Measurements from ENCODE around the gene ARHGAP18. TPM values are rescaled to one million over a fixed set of nuclear protein-coding genes. Genes with fewer than 3 reads are reported as not detected.

ARHGAP18 gene
- total and polyA plus RNA-seq, 2 of the 13 experiments (the other 11 are each of a cell fraction or from before 2014, with no cell fraction given) = 58.2 to 115 TPM

DNA sequence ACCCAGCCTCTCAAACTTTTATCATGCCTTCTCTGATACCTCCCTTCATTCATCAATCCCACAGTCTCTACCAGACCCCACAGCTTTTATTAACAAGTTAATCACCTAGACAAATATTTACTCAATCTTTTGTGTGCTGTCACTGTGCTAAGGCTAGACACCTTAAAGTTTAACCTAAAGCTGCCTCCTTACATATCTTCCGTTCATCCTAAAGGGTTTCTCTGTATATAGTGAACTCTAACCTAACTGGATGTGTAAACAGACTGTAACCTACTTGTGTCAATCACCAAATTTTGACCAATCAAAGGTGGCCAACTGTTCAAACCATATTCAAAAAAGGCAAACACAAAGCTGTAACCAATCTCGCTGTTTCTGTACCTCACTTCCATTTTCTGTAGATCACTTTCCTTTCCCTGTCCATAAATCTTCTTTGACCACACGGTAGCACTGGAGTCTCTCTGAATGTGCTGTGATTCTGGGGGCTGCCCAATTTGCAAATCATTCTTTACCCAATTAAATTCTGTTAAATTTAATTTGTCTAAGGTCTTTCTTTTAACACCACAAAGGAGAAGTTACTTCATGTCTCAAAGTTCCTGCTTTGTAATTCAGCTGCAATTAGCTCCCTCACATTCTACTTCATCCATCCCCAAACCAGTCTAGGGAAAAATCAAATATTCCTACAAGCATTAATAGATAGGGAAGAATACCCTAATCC, 72.5 kb downstream of the ARHGAP18 start (continued):
- TF ChIP-seq, protein P1, sequence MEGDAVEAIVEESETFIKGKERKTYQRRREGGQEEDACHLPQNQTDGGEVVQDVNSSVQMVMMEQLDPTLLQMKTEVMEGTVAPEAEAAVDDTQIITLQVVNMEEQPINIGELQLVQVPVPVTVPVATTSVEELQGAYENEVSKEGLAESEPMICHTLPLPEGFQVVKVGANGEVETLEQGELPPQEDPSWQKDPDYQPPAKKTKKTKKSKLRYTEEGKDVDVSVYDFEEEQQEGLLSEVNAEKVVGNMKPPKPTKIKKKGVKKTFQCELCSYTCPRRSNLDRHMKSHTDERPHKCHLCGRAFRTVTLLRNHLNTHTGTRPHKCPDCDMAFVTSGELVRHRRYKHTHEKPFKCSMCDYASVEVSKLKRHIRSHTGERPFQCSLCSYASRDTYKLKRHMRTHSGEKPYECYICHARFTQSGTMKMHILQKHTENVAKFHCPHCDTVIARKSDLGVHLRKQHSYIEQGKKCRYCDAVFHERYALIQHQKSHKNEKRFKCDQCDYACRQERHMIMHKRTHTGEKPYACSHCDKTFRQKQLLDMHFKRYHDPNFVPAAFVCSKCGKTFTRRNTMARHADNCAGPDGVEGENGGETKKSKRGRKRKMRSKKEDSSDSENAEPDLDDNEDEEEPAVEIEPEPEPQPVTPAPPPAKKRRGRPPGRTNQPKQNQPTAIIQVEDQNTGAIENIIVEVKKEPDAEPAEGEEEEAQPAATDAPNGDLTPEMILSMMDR (CRISPR knock-in tag; IDR thresholded peaks at IDR 0.05) = no peak
- TF ChIP-seq MBNL3 (CRISPR knock-in tag; conservative IDR thresholded peaks at IDR 0.05) = no peak
- TF ChIP-seq GATA4 (IDR thresholded peaks at IDR 0.05; ENCODE audit: borderline replicate concordance, low read depth) = no peak
- TF ChIP-seq SOX5 (CRISPR knock-in tag; IDR thresholded peaks at IDR 0.05; ENCODE audit: borderline replicate concordance) = 0 out of 2 replicates have a peak, but pooled peaks have one; percentile 29
- TF ChIP-seq TBL1XR1 (IDR thresholded peaks at IDR 0.05; ENCODE audit: borderline replicate concordance, low read length, partially characterized antibody) = no peak
- no peak for TF ChIP-seq ZNF841 (CRISPR knock-in tag; IDR thresholded peaks at IDR 0.05; ENCODE audit: borderline replicate concordance)
- TF ChIP-seq, protein P2, sequence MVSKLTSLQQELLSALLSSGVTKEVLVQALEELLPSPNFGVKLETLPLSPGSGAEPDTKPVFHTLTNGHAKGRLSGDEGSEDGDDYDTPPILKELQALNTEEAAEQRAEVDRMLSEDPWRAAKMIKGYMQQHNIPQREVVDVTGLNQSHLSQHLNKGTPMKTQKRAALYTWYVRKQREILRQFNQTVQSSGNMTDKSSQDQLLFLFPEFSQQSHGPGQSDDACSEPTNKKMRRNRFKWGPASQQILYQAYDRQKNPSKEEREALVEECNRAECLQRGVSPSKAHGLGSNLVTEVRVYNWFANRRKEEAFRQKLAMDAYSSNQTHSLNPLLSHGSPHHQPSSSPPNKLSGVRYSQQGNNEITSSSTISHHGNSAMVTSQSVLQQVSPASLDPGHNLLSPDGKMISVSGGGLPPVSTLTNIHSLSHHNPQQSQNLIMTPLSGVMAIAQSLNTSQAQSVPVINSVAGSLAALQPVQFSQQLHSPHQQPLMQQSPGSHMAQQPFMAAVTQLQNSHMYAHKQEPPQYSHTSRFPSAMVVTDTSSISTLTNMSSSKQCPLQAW (CRISPR knock-in tag; IDR thresholded peaks at IDR 0.05) = no peak
- no peak for TF ChIP-seq SNAI1 (CRISPR knock-in tag; IDR thresholded peaks at IDR 0.05; ENCODE audit: borderline replicate concordance)
- 0 out of 2 replicates have a peak, but pooled peaks have one; percentile 20 for TF ChIP-seq HNF4A (CRISPR knock-in tag; IDR thresholded peaks at IDR 0.05)
- TF ChIP-seq EEA1 (CRISPR knock-in tag; IDR thresholded peaks at IDR 0.05; ENCODE audit: borderline replicate concordance) = no peak
- TF ChIP-seq FOXA3 (CRISPR knock-in tag; IDR thresholded peaks at IDR 0.05) = peak; percentile 68
- no peak for TF ChIP-seq ZNF318 (CRISPR knock-in tag; IDR thresholded peaks at IDR 0.05)
- TF ChIP-seq, protein P3, sequence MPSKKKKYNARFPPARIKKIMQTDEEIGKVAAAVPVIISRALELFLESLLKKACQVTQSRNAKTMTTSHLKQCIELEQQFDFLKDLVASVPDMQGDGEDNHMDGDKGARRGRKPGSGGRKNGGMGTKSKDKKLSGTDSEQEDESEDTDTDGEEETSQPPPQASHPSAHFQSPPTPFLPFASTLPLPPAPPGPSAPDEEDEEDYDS (CRISPR knock-in tag; IDR thresholded peaks at IDR 0.05) = 0 out of 2 replicates have a peak, but pooled peaks have one; percentile 10
- TF ChIP-seq BCL6 (CRISPR knock-in tag; IDR thresholded peaks at IDR 0.05) = peak; percentile 68
- no peak for TF ChIP-seq SETDB1 (CRISPR knock-in tag; IDR thresholded peaks at IDR 0.05; ENCODE audit: borderline replicate concordance)
